Parathyroid adenoma (tissue), 2 donors: Measurements from ENCODE around the gene PRKAR1B.

Experiments used
- H2AFZ ChIP-seq: fragments of 300-600 bp; sonication (generic); one replicate; pipeline ENCODE4 v1.7.0; 2017; ENCODE audit warnings: antibody characterized with exemption, mild to moderate bottlenecking
- H3K27ac ChIP-seq: fragments of 300-600 bp; sonication (generic); one replicate; pipeline ENCODE4 v1.7.0; 2017
- H3K27me3 ChIP-seq: fragments of 300-600 bp; sonication (generic); one replicate; pipeline ENCODE4 v1.7.0; 2017; ENCODE audit warnings: low read length; ENCODE audit not compliant: control insufficient read depth, insufficient read depth
- H3K36me3 ChIP-seq: fragments of 300-600 bp; sonication (generic); one replicate; pipeline ENCODE4 v1.7.0; 2017; ENCODE audit warnings: low read length; ENCODE audit not compliant: control insufficient read depth, insufficient read depth
- H3K4me1 ChIP-seq: fragments of 300-600 bp; sonication (generic); one replicate; pipeline ENCODE4 v1.7.0; 2017; ENCODE audit warnings: control low read depth
- H3K4me2 ChIP-seq: fragments of 300-600 bp; sonication (generic); one replicate; pipeline ENCODE4 v1.7.0; 2017; ENCODE audit warnings: low read length
- H3K4me3 ChIP-seq: fragments of 300-600 bp; sonication (generic); one replicate; pipeline ENCODE4 v1.7.0; 2017; ENCODE audit warnings: low read depth, low read length
- H3K79me2 ChIP-seq: fragments of 300-600 bp; sonication (generic); one replicate; pipeline ENCODE4 v1.7.0; 2017; ENCODE audit warnings: control low read depth
- H3K9ac ChIP-seq: fragments of 300-600 bp; sonication (generic); one replicate; pipeline ENCODE4 v1.7.0; 2017; ENCODE audit warnings: mild to moderate bottlenecking
- H3K9me3 ChIP-seq: fragments of 300-600 bp; sonication (generic); one replicate; pipeline ENCODE4 v1.7.0; 2017; ENCODE audit warnings: low read length; ENCODE audit not compliant: control insufficient read depth
- CTCF ChIP-seq: fragments of 300-600 bp; sonication (generic); IDR thresholded peaks from one replicate; pipeline ENCODE4 v1.7.0; 2017; ENCODE audit warnings: antibody characterized with exemption, mild to moderate bottlenecking
- donor health status: primary hyperparathyroidism.

The PRKAR1B gene

GRCh38 chr7:514242-514641 is 212.8 kb downstream of the PRKAR1B start:
- no peak overlapping the region for H2AFZ ChIP-seq
- H3K4me2 ChIP-seq, result no peak overlapping the region
- H3K9ac ChIP-seq, result no peak overlapping the region
- no peaks in the 10 kb centered on the region for H3K79me2 ChIP-seq
- H3K9me3 ChIP-seq, result no peaks in the 10 kb centered on the region
- TF ChIP-seq CTCF, result no peak
- no peaks in the 10 kb centered on the region for H3K27me3 ChIP-seq
- H3K36me3 ChIP-seq, result no peaks in the 10 kb centered on the region
- H3K27ac ChIP-seq, result no peak overlapping the region
- no peak overlapping the region for H3K4me3 ChIP-seq
- H3K4me1 ChIP-seq, result no peaks in the 10 kb centered on the region

GRCh38 chr7:513521-514166 is 213.4 kb downstream of the PRKAR1B start:
- no peaks in the 10 kb centered on the region for H3K27me3 ChIP-seq
- no peak for TF ChIP-seq CTCF
- no peak overlapping the region for H3K4me2 ChIP-seq
- H3K9me3 ChIP-seq, result no peaks in the 10 kb centered on the region
- H3K4me1 ChIP-seq, result no peaks in the 10 kb centered on the region
- no peak overlapping the region for H3K4me3 ChIP-seq
- no peak overlapping the region for H3K27ac ChIP-seq
- H3K79me2 ChIP-seq, result no peaks in the 10 kb centered on the region
- no peaks in the 10 kb centered on the region for H3K36me3 ChIP-seq
- no peak overlapping the region for H2AFZ ChIP-seq
- H3K9ac ChIP-seq, result no peak overlapping the region

GRCh38 chr7:512541-513311 is 214.4 kb downstream of the PRKAR1B start:
- H3K9ac ChIP-seq, result no peak overlapping the region
- H3K27ac ChIP-seq, result no peak overlapping the region
- no peaks in the 10 kb centered on the region for H3K79me2 ChIP-seq
- H3K27me3 ChIP-seq, result no peaks in the 10 kb centered on the region
- H2AFZ ChIP-seq, result no peak overlapping the region
- TF ChIP-seq CTCF, result no peak
- no peak overlapping the region for H3K4me3 ChIP-seq
- no peaks in the 10 kb centered on the region for H3K4me1 ChIP-seq
- H3K36me3 ChIP-seq, result no peaks in the 10 kb centered on the region
- H3K9me3 ChIP-seq, result no peaks in the 10 kb centered on the region
- no peak overlapping the region for H3K4me2 ChIP-seq

- Histone ChIP-seq H3K9ac (no peak overlapping the region), H3K4me2 (no peak overlapping the region), H3K36me3 (no peaks in the 10 kb centered on the region), H3K27me3 (no peaks in the 10 kb centered on the region), H3K9me3 (no peaks in the 10 kb centered on the region), H3K79me2 (no peaks in the 10 kb centered on the region), H3K4me1 (no peaks in the 10 kb centered on the region), H2AFZ (no peak overlapping the region), H3K4me3 (no peak overlapping the region), H3K27ac (no peak overlapping the region)
- TF ChIP-seq CTCF, result no peak
Observed at GRCh38 chr7:512146-512510, 215.0 kb downstream of the PRKAR1B start.
